Astrocyte of the spinal cord (primary cell): Measurements from ENCODE around the gene ALG12.

ENCODE experiments used
- DNase-seq: peaks from one replicate; pipeline ENCODE4 v3.0.0; 2011; ENCODE audit warnings: low read depth, low spot score
- H3K4me3 ChIP-seq: 2 replicates; pipeline ENCODE4 v1.5.1; 2011; ENCODE audit warnings: low read depth, mild to moderate bottlenecking, low read length, moderate library complexity
- in situ Hi-C: cut with HindIII; loops from 2 replicates; pipeline ENCODE4 v1.10.0; 2017; ENCODE audit warnings: low sequenced_read_pairs
- TF ChIP-seq, protein P1 (sequence below): IDR thresholded peaks from 2 replicates; pipeline ENCODE4 v1.5.1; 2012; ENCODE audit warnings: low read depth, mild to moderate bottlenecking, low read length, inconsistent platforms

ALG12 gene

DNA sequence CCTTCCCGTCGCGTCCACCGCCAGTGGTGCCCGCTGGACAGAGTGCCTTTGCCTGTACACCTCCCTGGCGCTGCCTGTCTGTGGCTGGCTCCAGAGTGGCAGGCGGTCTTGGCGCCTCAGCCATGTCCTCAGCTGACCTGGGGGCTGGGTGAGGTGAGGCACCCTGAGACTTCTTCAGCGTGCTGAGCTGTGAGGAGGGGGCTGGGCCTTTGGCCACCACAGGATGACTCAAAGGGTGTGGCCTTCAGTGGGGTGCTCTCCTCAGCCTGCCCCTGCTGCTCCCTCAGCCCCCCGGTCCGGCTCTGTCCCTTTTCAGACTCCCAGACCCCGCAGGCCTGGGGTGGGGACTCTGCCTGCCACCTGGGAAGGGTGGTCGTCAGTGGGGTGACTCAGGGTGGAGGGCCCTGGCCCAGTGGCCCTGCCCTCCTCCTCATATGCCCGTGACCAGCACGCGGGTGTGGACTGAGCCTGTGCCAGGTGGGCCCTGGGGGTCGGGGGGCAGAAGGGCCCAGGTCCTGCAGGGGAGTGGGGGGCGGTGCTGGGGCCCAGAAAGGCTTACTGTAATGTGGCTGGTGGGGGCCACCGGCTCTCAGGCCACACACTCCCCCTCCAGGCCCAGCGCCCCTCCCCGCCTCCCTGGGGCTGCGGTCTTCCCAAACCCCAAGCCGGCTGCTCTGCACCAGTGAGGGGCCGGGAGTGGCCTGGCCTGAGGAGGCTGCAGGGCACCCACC is 16.1 kb upstream of the ALG12 start:
- DNase-seq, result peak; percentile 29
- TF ChIP-seq, protein P1, sequence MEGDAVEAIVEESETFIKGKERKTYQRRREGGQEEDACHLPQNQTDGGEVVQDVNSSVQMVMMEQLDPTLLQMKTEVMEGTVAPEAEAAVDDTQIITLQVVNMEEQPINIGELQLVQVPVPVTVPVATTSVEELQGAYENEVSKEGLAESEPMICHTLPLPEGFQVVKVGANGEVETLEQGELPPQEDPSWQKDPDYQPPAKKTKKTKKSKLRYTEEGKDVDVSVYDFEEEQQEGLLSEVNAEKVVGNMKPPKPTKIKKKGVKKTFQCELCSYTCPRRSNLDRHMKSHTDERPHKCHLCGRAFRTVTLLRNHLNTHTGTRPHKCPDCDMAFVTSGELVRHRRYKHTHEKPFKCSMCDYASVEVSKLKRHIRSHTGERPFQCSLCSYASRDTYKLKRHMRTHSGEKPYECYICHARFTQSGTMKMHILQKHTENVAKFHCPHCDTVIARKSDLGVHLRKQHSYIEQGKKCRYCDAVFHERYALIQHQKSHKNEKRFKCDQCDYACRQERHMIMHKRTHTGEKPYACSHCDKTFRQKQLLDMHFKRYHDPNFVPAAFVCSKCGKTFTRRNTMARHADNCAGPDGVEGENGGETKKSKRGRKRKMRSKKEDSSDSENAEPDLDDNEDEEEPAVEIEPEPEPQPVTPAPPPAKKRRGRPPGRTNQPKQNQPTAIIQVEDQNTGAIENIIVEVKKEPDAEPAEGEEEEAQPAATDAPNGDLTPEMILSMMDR, result no peak
- H3K4me3 ChIP-seq, result peak overlapping the region; percentile 27
- in situ Hi-C loops, result no loop called here

DNA sequence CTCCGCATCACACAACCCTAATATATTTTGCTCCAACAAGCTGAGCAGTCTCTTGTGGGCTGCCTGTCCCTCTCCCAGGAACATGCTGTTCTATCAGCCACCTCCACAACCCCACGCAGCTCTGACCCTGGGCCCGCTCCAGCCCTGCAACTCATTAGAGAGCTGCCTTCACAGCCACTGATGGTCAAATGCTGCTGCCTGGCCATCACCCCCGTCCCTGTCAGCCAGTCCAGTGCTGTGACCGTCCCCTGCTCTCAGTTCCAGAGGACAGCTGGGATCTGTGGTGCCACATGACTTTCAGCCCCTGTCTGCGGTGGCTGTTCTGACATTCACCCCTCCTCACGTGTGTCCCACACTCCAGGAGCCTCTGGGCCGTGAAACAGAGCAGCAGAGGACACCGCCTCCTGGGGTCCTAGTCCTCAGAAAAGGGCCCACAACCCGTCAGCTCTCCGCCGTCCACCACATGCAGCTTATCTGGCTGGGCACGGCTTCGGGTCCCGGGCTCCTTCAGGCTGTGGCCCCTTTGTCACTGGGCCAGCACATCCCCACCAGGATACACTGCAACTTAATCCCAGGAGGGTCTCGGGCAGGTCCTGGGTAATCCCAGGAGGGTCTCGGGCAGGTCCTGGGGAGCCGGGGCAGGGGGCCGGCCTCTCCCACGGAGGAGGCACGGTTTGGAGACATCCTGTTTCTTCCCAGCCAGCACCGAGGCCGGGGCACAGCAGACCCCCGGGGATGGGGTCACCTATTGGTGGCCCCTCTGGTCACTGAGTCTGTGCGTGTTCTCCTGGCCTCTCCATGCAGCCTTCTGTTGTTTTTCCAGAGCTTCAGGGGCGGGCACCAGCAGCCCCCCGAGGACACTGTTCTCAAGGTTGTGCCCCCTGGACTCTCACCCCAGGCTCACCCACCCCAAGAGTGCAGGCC is 15.3 kb upstream of the ALG12 start:
- DNase-seq, result no peak
- in situ Hi-C loops, result no loop called here
- TF ChIP-seq, protein P1, result no peak
- H3K4me3 ChIP-seq, result no peak overlapping the region

DNA sequence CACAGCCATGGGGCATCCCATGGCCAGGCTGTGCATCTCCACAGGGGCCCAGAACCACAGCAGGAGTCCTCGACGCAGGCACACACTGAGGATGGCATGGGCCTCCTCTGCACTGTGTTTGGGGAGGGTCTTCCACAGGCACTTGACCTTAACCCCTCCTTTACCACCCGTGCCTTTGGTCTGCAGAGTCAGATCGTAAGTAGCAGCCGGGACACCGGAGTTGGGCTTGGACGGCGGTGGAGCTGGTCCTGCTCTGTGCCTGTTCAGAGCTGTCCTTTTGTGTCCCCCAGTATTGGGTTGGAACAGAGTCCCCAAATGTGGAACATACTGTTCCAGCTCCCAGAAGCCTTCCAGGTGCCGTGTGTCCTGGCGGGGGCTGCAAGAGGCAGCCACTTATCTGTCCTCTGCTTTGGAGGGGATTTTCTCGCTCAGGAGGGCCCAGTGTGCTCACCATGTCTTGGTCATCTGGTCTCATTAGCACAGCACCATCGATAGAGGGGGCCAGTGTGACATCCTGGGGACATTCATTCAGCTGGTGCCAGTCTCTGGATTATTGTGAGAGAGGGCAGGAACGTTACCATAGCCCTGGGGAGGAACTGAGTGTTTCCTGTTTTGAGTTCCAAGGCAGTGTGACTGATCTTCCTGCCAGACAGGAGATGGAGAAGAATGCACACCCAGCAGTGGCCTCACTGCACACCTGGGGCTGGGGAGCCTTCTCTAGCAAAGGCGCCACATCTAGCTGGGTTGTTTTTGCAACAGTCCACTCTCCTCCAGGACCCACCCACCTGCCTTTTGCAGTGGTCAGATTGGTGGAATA is 12.6 kb upstream of the ALG12 start:
- H3K4me3 ChIP-seq, result no peak overlapping the region
- DNase-seq, result peak; percentile 43
- in situ Hi-C loops, result no loop called here
- TF ChIP-seq, protein P1, result peak; percentile 61

DNA sequence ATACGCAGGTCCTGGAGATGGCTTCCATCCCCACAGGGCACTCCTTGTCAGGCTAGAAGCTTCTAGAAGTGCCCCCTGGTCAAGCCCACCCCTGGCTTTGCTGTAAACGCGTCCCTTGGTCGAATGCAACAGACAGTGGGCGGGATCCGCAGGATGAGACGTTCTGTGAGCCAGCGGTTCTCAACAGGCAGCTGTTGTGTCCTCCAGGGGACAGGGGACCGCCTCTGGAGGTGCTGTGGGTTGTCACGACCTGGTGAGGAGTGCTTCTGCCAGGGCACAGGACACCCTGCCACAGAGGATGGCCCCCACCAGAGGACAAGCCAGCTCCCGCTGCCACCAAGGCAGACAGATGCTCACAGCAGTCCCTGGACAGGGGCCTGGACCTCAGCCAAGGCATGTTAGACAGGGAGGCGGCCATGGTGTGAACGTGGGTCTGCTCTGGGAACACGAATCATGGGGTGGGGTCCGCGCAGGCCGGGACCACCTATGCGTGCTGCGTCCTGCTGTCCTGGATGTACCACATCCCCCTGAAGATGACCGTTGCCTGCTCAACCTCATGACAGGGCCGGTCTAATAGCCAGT is 11.8 kb upstream of the ALG12 start:
- no peak overlapping the region for H3K4me3 ChIP-seq
- in situ Hi-C loops, result no loop called here
- TF ChIP-seq, protein P1, result no peak
- no peak for DNase-seq

DNA sequence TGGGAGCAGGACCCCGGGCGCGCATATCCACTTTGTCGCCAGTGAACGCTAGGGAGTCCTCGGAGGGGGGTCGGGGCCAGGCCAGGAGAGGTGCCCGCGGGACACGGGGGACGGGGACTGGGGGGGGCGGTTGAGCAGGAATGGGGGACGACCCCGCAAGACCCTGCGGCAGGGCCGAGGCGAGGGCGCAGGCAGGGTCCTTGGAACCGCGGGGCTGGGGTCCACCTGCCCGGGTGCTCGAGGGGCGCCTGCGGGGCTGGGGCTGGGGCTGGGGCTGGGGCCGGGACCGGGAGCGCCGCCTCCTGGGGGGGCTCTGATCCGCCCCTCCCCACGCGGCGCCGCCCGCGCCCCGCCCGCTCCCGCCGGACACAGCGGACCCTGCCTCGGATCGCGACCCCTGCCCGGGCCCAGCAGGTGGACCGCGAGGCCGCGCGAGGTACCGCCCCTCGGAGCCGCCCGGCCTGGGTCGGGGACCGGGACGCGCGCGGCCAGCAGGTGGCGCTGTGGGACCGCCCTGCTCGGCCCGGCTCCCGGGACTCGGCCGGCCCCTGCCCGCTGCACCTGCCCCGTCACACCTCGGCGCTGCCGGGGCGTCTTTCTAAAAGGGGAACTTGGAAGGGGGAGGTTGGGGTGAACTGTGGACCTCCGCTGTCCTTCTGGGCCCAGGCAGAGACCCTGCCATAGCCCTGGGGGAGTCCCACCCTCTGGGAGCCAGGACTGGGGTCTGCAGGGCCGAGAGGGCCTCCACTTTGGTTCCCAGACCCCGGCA is 11.2 kb upstream of the ALG12 start:
- DNase-seq, result no peak
- in situ Hi-C loops, result no loop called here
- TF ChIP-seq, protein P1, result peak; percentile 51
- H3K4me3 ChIP-seq, result no peak overlapping the region
